ENCODE measurements around the gene TGFBI. TPM values are rescaled to one million over a fixed set of nuclear protein-coding genes. Genes with fewer than 3 reads are reported as not detected.

TGFBI gene
- total RNA-seq, 1 experiment from 2014 or later: 115 TPM

GRCh38 chr5:136032564-136032963, 3.8 kb downstream of the TGFBI start:
- TF ChIP-seq EZH2 (IDR thresholded peaks at IDR 0.05; ENCODE audit: borderline replicate concordance, low read depth, low read length, poor library complexity, severe bottlenecking): no peak
- TF ChIP-seq, protein P1, sequence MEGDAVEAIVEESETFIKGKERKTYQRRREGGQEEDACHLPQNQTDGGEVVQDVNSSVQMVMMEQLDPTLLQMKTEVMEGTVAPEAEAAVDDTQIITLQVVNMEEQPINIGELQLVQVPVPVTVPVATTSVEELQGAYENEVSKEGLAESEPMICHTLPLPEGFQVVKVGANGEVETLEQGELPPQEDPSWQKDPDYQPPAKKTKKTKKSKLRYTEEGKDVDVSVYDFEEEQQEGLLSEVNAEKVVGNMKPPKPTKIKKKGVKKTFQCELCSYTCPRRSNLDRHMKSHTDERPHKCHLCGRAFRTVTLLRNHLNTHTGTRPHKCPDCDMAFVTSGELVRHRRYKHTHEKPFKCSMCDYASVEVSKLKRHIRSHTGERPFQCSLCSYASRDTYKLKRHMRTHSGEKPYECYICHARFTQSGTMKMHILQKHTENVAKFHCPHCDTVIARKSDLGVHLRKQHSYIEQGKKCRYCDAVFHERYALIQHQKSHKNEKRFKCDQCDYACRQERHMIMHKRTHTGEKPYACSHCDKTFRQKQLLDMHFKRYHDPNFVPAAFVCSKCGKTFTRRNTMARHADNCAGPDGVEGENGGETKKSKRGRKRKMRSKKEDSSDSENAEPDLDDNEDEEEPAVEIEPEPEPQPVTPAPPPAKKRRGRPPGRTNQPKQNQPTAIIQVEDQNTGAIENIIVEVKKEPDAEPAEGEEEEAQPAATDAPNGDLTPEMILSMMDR (conservative IDR thresholded peaks at IDR 0.05; ENCODE audit: low read depth, low read length): no peak
- peaks cover 86% of the 10 kb centered on the region for H3K4me1 ChIP-seq (ENCODE audit: insufficient read depth, low read length, poor library complexity, severe bottlenecking)
- CTCF ChIA-PET: no interaction called here
- no peak for DNase-seq (ENCODE audit: low spot score)
- peak overlapping the region; percentile 63 for H3K27ac ChIP-seq (ENCODE audit: low read depth, low read length, poor library complexity, severe bottlenecking)
- no peak overlapping the region for H3K4me3 ChIP-seq (ENCODE audit: low read depth, low read length, poor library complexity, severe bottlenecking)
- BruUV-seq (replicated peaks): no TSS peak
- no peaks in the 10 kb centered on the region for H3K27me3 ChIP-seq (replicated peaks; ENCODE audit: insufficient read depth, low read depth, low read length, poor library complexity)
- no peaks in the 10 kb centered on the region for H3K36me3 ChIP-seq (ENCODE audit: insufficient read depth, low read length, poor library complexity, severe bottlenecking)
- POLR2A ChIA-PET (ENCODE audit: low non-redundant PET): no interaction called here
- intact Hi-C loops (cut with micrococcal nuclease; ENCODE audit: unreplicated experiment): no loop called here
- no peaks in the 10 kb centered on the region for H3K9me3 ChIP-seq (ENCODE audit: low read depth, low read length, poor library complexity, severe bottlenecking)

- no peak overlapping the region for H3K27ac ChIP-seq (ENCODE audit: low read depth, low read length, poor library complexity, severe bottlenecking)
- intact Hi-C loops (cut with micrococcal nuclease; ENCODE audit: unreplicated experiment): no loop called here
- POLR2A ChIA-PET (ENCODE audit: low non-redundant PET): no interaction called here
These were observed 4.4 kb downstream of the TGFBI start for GRCh38 chr5:136033234-136033633.

GRCh38 chr5:136033848-136034247, 5.1 kb downstream of the TGFBI start:
- Histone ChIP-seq H3K9me3 (ENCODE audit: low read depth, low read length, poor library complexity, severe bottlenecking) (peaks cover 3% of the 10 kb centered on the region), H3K27me3 (replicated peaks; ENCODE audit: insufficient read depth, low read depth, low read length, poor library complexity) (no peaks in the 10 kb centered on the region), H3K27ac (ENCODE audit: low read depth, low read length, poor library complexity, severe bottlenecking) (no peak overlapping the region), H3K36me3 (ENCODE audit: insufficient read depth, low read length, poor library complexity, severe bottlenecking) (peaks cover 4% of the 10 kb centered on the region), H3K4me1 (ENCODE audit: insufficient read depth, low read length, poor library complexity, severe bottlenecking) (peaks cover 89% of the 10 kb centered on the region), H3K4me3 (ENCODE audit: low read depth, low read length, poor library complexity, severe bottlenecking) (no peak overlapping the region)
- intact Hi-C loops (cut with micrococcal nuclease; ENCODE audit: unreplicated experiment): no loop called here
- no peak for TF ChIP-seq EZH2 (IDR thresholded peaks at IDR 0.05; ENCODE audit: borderline replicate concordance, low read depth, low read length, poor library complexity, severe bottlenecking)
- TF ChIP-seq, protein P1 (conservative IDR thresholded peaks at IDR 0.05; ENCODE audit: low read depth, low read length): no peak
- DNase-seq (ENCODE audit: low spot score): no peak
- POLR2A ChIA-PET (ENCODE audit: low non-redundant PET): no interaction called here
- CTCF ChIA-PET: no interaction called here
- BruUV-seq (replicated peaks): no TSS peak

More at GRCh38 chr5:136033234-136033633, 4.4 kb downstream of the TGFBI start:
- BruUV-seq (replicated peaks): no TSS peak
- H3K27me3 ChIP-seq (replicated peaks; ENCODE audit: insufficient read depth, low read depth, low read length, poor library complexity): no peaks in the 10 kb centered on the region
- H3K36me3 ChIP-seq (ENCODE audit: insufficient read depth, low read length, poor library complexity, severe bottlenecking): no peaks in the 10 kb centered on the region
- no peak overlapping the region for H3K4me3 ChIP-seq (ENCODE audit: low read depth, low read length, poor library complexity, severe bottlenecking)
- no peak for TF ChIP-seq EZH2 (IDR thresholded peaks at IDR 0.05; ENCODE audit: borderline replicate concordance, low read depth, low read length, poor library complexity, severe bottlenecking)
- TF ChIP-seq, protein P1 (conservative IDR thresholded peaks at IDR 0.05; ENCODE audit: low read depth, low read length): no peak
- DNase-seq (ENCODE audit: low spot score): no peak
- H3K4me1 ChIP-seq (ENCODE audit: insufficient read depth, low read length, poor library complexity, severe bottlenecking): peaks cover 91% of the 10 kb centered on the region
- no peaks in the 10 kb centered on the region for H3K9me3 ChIP-seq (ENCODE audit: low read depth, low read length, poor library complexity, severe bottlenecking)
- CTCF ChIA-PET: no interaction called here
